Spinal cord (tissue), 10 donors: ENCODE measurements around the gene DGKE. TPM values are rescaled to one million over a fixed set of nuclear protein-coding genes. Genes with fewer than 3 reads are reported as not detected.
A peak's percentile ranks its signal among the peaks of the same experiment; 100 is the strongest.

Source experiments
- DNase-seq, 6 donors: peaks; one replicate each; pipeline versions ENCODE4 v3.0.0 to v3.0.0-alpha.2; 2013 to 2015; ENCODE audit warnings: low spot score in 6 of 6, low read depth in 4 of 6
- H3K27ac ChIP-seq: one replicate; pipeline ENCODE4 v1.5.1; 2013; ENCODE audit warnings: low read depth, low read length, control low read depth
- H3K27me3 ChIP-seq: one replicate; pipeline ENCODE4 v1.6.1; 2013; ENCODE audit warnings: low read length; ENCODE audit not compliant: control insufficient read depth, insufficient read depth
- H3K36me3 ChIP-seq: one replicate; pipeline ENCODE4 v1.6.1; 2013; ENCODE audit warnings: low read length; ENCODE audit not compliant: control insufficient read depth, insufficient read depth
- H3K4me1 ChIP-seq: one replicate; pipeline ENCODE4 v1.6.1; 2013; ENCODE audit warnings: low read length; ENCODE audit not compliant: control insufficient read depth, insufficient read depth
- H3K4me3 ChIP-seq: one replicate; pipeline ENCODE4 v1.5.1; 2013; ENCODE audit warnings: low read depth, low read length, control low read depth
- H3K9me3 ChIP-seq: one replicate; pipeline ENCODE4 v1.6.1; 2013; ENCODE audit warnings: low read length; ENCODE audit not compliant: control insufficient read depth, insufficient read depth
- WGBS: methylation state at CpG from one replicate; pipeline ENCODE4 v1.1.5; 2013; ENCODE audit warnings: missing lambda C conversion rate; ENCODE audit not compliant: insufficient coverage; 5-methylcytosine and 5-hydroxymethylcytosine counted together
- polyA plus RNA-seq, 2 donors: library from polyadenylated mRNA; unstranded; fragments of 120-200 nt; gene quantifications; one replicate each; pipeline ENCODE4 v1.2.1, GENCODE V29; 2013; ENCODE audit not compliant: insufficient read length in 2 of 2
- total RNA-seq, 2 donors: library from RNA; depleted of rRNA in 1 of 2; stranded (reverse); fragments of 120-200 nt in 1 of 2; fragments of >200 nt in 1 of 2; gene quantifications; one replicate each; pipeline versions ENCODE4 v1.2.3 to v1.2.4, GENCODE V29; 2013 to 2014
- donor health status: healthy.

DGKE gene
- total and polyA plus RNA-seq, 4 donors, result 11.0 to 38.1 (median 11.7) TPM

- Histone ChIP-seq H3K27ac (no peak overlapping the region), H3K9me3 (no peaks in the 10 kb centered on the region), H3K36me3 (peaks cover 2% of the 10 kb centered on the region), H3K4me3 (peak overlapping the region; percentile 57), H3K27me3 (no peaks in the 10 kb centered on the region), H3K4me1 (peaks cover 21% of the 10 kb centered on the region)
- WGBS, result 73% methylated on average over 2 of the region's 7 CpGs
- DNase-seq, result peak in 1 of 6 donors; percentile 15
These were observed 1.3 kb downstream of the DGKE start for GRCh38 chr17:56835264-56835585.

GRCh38 chr17:56838687-56839086 lies 4.7 kb downstream of the DGKE start:
- no CpG with 5 or more reads among the region's 3 CpGs for WGBS
- Histone ChIP-seq H3K27me3 (no peaks in the 10 kb centered on the region), H3K36me3 (no peaks in the 10 kb centered on the region), H3K4me1 (peaks cover 10% of the 10 kb centered on the region), H3K4me3 (no peak overlapping the region), H3K9me3 (no peaks in the 10 kb centered on the region), H3K27ac (no peak overlapping the region)
- no peak for DNase-seq

DNA sequence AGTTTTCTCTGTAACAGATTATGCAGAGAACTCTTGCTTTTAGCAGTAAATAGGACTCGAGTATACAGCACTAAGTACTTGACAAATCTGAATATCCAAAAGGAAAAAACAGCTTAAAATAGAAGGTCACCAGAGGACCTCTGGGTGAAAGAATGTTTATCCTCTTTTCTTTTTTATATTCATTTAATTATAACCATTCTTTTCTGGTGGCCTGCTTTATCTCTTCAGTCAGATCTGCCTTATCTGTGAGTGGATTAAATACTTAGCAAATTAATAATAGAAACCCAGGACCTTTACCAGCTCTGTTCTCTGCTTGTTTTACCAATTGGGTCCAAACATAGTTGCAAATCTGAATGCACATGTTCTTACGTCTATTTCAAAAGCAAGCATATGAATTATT lies 8.6 kb downstream of the DGKE start:
- Histone ChIP-seq H3K27me3 (no peaks in the 10 kb centered on the region), H3K9me3 (no peaks in the 10 kb centered on the region), H3K27ac (no peak overlapping the region), H3K4me1 (no peaks in the 10 kb centered on the region), H3K36me3 (no peaks in the 10 kb centered on the region), H3K4me3 (no peak overlapping the region)
- WGBS, result 100% methylated on average over 1 of the region's 2 CpGs
- no peak for DNase-seq

DNA sequence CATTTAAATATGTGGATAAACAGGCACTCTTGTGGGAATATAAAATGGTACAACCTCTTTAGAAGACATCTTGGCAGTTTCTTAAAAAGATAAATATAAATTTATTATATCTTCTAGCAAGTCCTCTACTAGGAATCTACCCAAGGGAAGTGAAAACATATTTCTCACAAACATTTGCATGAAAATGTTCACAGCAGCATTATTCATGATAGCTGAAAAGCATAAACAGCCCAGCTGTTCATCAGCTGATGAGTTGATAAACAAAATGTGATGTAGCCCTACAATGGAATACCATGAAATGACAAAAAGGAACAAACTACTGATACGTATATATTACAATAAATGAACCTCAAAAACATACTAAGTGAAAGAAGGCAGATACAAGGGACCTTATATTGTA lies 12.0 kb downstream of the DGKE start:
- Histone ChIP-seq H3K27ac (no peak overlapping the region), H3K9me3 (no peaks in the 10 kb centered on the region), H3K27me3 (no peaks in the 10 kb centered on the region), H3K4me1 (no peaks in the 10 kb centered on the region), H3K4me3 (no peak overlapping the region), H3K36me3 (peaks cover 7% of the 10 kb centered on the region)
- DNase-seq, result no peak
- WGBS, result no CpG with 5 or more reads among the region's 1 CpG

GRCh38 chr17:56847106-56847505 lies 13.2 kb downstream of the DGKE start:
- no CpG with 5 or more reads among the region's 4 CpGs for WGBS

DNA sequence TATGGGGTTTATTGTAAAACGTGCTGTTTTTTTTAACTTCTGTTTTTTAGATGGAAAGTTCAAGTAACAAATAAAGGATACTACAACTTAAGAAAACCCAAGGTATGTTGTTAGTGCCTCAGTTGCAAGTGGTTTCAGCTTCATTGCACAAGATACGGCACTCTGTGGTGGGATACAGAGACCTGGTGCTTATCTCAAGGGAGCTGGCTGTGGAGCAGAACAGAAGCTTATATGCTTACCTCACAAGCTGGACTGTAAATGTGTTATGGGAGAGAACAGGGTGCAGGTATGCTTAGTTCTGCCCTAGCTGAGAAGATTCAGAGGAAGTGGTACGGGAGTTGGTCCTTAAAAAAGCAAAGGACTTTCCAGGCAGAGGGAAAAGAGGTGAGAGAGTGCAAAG lies 15.2 kb downstream of the DGKE start:
- WGBS, result 50% methylated on average over 2 of the region's 3 CpGs
- Histone ChIP-seq H3K4me3 (no peak overlapping the region), H3K36me3 (peaks cover 10% of the 10 kb centered on the region), H3K27ac (no peak overlapping the region), H3K4me1 (no peaks in the 10 kb centered on the region), H3K27me3 (no peaks in the 10 kb centered on the region), H3K9me3 (no peaks in the 10 kb centered on the region)
- no peak for DNase-seq

More at GRCh38 chr17:56847106-56847505, 13.2 kb downstream of the DGKE start:
- H3K4me3 ChIP-seq, result no peak overlapping the region
- H3K4me1 ChIP-seq, result no peaks in the 10 kb centered on the region
- H3K36me3 ChIP-seq, result peaks cover 10% of the 10 kb centered on the region
- H3K27me3 ChIP-seq, result no peaks in the 10 kb centered on the region
- no peaks in the 10 kb centered on the region for H3K9me3 ChIP-seq
- DNase-seq, result no peak
- H3K27ac ChIP-seq, result no peak overlapping the region

- DNase-seq, result no peak
- Histone ChIP-seq H3K27me3 (no peaks in the 10 kb centered on the region), H3K36me3 (peaks cover 10% of the 10 kb centered on the region), H3K9me3 (no peaks in the 10 kb centered on the region), H3K4me3 (no peak overlapping the region), H3K27ac (no peak overlapping the region), H3K4me1 (no peaks in the 10 kb centered on the region)
- WGBS, result 95% methylated on average over 2 of the region's 2 CpGs
These were observed 16.6 kb downstream of the DGKE start for GRCh38 chr17:56850591-56850990.

GRCh38 chr17:56851008-56851407 lies 17.1 kb downstream of the DGKE start:
- 90% methylated on average over 2 of the region's 3 CpGs for WGBS
- DNase-seq, result no peak
- Histone ChIP-seq H3K4me3 (no peak overlapping the region), H3K27me3 (no peaks in the 10 kb centered on the region), H3K4me1 (no peaks in the 10 kb centered on the region), H3K36me3 (peaks cover 10% of the 10 kb centered on the region), H3K9me3 (no peaks in the 10 kb centered on the region), H3K27ac (no peak overlapping the region)

- Histone ChIP-seq H3K4me3 (no peak overlapping the region), H3K27ac (no peak overlapping the region), H3K36me3 (peaks cover 4% of the 10 kb centered on the region), H3K4me1 (no peaks in the 10 kb centered on the region), H3K9me3 (no peaks in the 10 kb centered on the region), H3K27me3 (no peaks in the 10 kb centered on the region)
- no CpG with 5 or more reads among the region's 3 CpGs for WGBS
- DNase-seq, result no peak
These were observed 27.9 kb downstream of the DGKE start for GRCh38 chr17:56861899-56862298.

DNA sequence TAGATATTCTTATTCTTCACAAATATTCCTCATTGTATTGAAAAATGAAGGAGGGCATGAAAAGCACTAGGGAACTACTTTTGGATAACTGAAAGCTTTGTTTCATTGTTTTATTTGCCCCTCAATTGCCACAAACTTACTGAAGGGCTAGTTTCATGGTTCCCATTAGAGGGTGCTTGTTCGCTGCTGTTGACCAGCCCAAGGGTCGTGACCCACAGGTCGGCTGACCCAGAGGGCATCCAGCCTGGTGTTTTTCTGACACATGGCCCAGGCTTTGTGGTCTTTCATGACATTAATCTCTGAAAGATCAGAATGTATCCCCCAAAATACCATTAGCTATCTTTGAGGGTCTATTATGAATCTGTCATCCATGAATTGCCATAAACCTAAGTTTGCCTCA lies 30.0 kb downstream of the DGKE start:
- H3K27ac ChIP-seq, result no peak overlapping the region
- H3K27me3 ChIP-seq, result no peaks in the 10 kb centered on the region
- no peak for DNase-seq
- H3K36me3 ChIP-seq, result peaks cover 4% of the 10 kb centered on the region
- no peaks in the 10 kb centered on the region for H3K4me1 ChIP-seq
- no peak overlapping the region for H3K4me3 ChIP-seq
- WGBS, result 33% methylated on average over 3 of the region's 3 CpGs
- no peaks in the 10 kb centered on the region for H3K9me3 ChIP-seq
